PC-3 (cell line): Measurements from ENCODE around the gene DLG5.

Source experiments
- CTCF ChIP-seq: fragments of 300-600 bp; sonication (generic); conservative IDR thresholded peaks from 2 replicates; pipeline ENCODE4 v1.5.1; 2017; ENCODE audit warnings: antibody characterized with exemption, low read depth, mild to moderate bottlenecking, low read length
- EZH2 ChIP-seq: fragments of 300-600 bp; sonication (generic); IDR thresholded peaks from one replicate; pipeline ENCODE4 v1.6.1; 2017; ENCODE audit warnings: antibody characterized with exemption, mild to moderate bottlenecking, low read length; ENCODE audit not compliant: unreplicated experiment
- EZH2phosphoT487 ChIP-seq: fragments of 300-600 bp; sonication (generic); IDR thresholded peaks from 2 replicates; pipeline ENCODE4 v1.6.1; 2018; ENCODE audit warnings: mild to moderate bottlenecking, antibody characterized with exemption, low read length, borderline replicate concordance

DNA sequence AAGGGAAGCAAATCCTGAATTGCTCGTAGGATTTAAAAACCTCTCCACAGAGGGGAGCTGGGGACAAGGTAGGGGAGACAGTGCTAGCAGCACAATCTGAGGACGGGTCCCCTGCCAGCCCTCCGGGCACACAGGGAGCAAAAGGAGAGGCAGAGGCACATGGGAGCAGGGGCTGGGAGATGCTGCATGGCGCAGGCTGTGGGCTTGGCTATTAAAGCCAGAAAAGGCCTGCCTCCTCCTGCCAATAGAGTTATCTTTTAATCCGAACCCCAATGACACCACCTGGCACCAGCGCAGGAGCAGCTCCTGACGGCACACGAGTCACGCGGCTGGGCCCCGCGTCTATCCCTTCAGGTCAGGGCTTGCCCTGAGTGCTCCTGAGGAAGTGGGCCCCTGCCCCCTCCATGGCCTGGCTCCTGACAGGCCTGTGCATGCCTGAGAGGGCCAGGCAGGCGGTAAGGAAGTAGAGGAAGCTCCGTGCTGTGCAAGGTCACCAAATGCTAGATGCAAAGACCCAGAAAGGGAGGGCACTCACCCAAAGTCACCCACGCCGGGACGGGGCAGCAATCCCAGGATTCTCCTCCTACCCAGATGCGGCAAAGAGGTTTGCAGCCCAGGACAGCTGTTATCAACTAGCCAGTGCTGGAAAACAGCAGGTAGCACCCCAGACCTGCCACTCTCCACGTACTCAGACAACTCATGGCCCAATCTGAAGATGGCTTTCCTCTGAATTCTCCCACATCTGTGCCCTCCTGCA is 28.1 kb downstream of the DLG5 start:
- no peak for TF ChIP-seq CTCF
- TF ChIP-seq EZH2phosphoT487 = no peak
- no peak for TF ChIP-seq EZH2
